ENCODE data around the gene DCAF5.

GRCh38 chr14:69050240-69051184 is 102.4 kb downstream of the DCAF5 start:
- TF ChIP-seq EZH2 (IDR thresholded peaks at IDR 0.05) (no peak), POLR2AphosphoS5 (IDR thresholded peaks at IDR 0.05; ENCODE audit: borderline replicate concordance, low read depth, low read length) (no peak), FOXP2 (optimal IDR thresholded peaks at IDR 0.05; ENCODE audit: control extremely low read depth, extremely low read length, insufficient read depth) (no peak)

Data from SK-N-MC (cell line).